GM23248 (cell line): ENCODE data around the gene TMEM184B. TPM values are rescaled to one million over a fixed set of nuclear protein-coding genes. Genes with fewer than 3 reads are reported as not detected.

Source experiments
- DNase-seq: peaks from one replicate; pipeline ENCODE4 v3.0.0-alpha.2; 2015
- H2AFZ ChIP-seq: fragments of 200-600 bp; sonication (generic); 2 replicates; pipeline ENCODE4 v1.6.1; 2016; ENCODE audit warnings: antibody characterized with exemption
- H3F3A ChIP-seq: fragments of 200-600 bp; sonication (generic); 2 replicates; pipeline ENCODE4 v1.6.1; 2016; ENCODE audit warnings: mild to moderate bottlenecking, antibody characterized with exemption, mixed run types; ENCODE audit not compliant: insufficient read depth
- H3K27ac ChIP-seq: fragments of 200-600 bp; sonication (generic); 2 replicates; pipeline ENCODE4 v1.5.1; 2016; ENCODE audit warnings: mild to moderate bottlenecking
- H3K27me3 ChIP-seq: fragments of 200-600 bp; sonication (generic); replicated peaks from 2 replicates; pipeline ENCODE4 v1.6.1; 2016; ENCODE audit warnings: mild to moderate bottlenecking; ENCODE audit not compliant: insufficient read depth
- H3K36me3 ChIP-seq: fragments of 200-600 bp; sonication (generic); 2 replicates; pipeline ENCODE4 v1.6.1; 2016; ENCODE audit warnings: low read depth, mild to moderate bottlenecking
- H3K4me1 ChIP-seq: fragments of 200-600 bp; sonication (generic); 2 replicates; pipeline ENCODE4 v1.6.1; 2016; ENCODE audit warnings: mild to moderate bottlenecking; ENCODE audit not compliant: insufficient read depth
- H3K4me2 ChIP-seq: fragments of 200-600 bp; sonication (generic); one replicate; pipeline ENCODE4 v1.6.1; 2016; ENCODE audit warnings: mild to moderate bottlenecking; ENCODE audit not compliant: unreplicated experiment
- H3K4me3 ChIP-seq: fragments of 200-600 bp; sonication (generic); 2 replicates; pipeline ENCODE4 v1.5.1; 2016; ENCODE audit warnings: mild to moderate bottlenecking
- H3K79me2 ChIP-seq: fragments of 200-600 bp; sonication (generic); 2 replicates; pipeline ENCODE4 v1.6.1; 2016; ENCODE audit warnings: mild to moderate bottlenecking; ENCODE audit not compliant: insufficient read depth
- H3K9ac ChIP-seq: fragments of 200-600 bp; sonication (generic); 2 replicates; pipeline ENCODE4 v1.6.1; 2016; ENCODE audit warnings: mild to moderate bottlenecking
- H3K9me2 ChIP-seq: fragments of 200-600 bp; sonication (generic); 2 replicates; pipeline ENCODE4 v1.6.1; 2016; ENCODE audit warnings: mixed run types, mild to moderate bottlenecking, moderate library complexity; ENCODE audit not compliant: insufficient read depth
- H3K9me3 ChIP-seq: fragments of 200-600 bp; sonication (generic); one replicate; pipeline ENCODE4 v1.6.1; 2017; ENCODE audit warnings: low read depth
- H4K20me1 ChIP-seq: fragments of 200-600 bp; sonication (generic); 2 replicates; pipeline ENCODE4 v1.6.0; 2016; ENCODE audit not compliant: insufficient read depth
- EZH2 ChIP-seq: fragments of 200-600 bp; sonication (generic); IDR thresholded peaks from 2 replicates; pipeline ENCODE4 v1.6.1; 2018; ENCODE audit warnings: antibody characterized with exemption, mild to moderate bottlenecking; ENCODE audit not compliant: insufficient read depth, poor library complexity, severe bottlenecking
- EZH2phosphoT487 ChIP-seq: fragments of 200-600 bp; sonication (generic); IDR thresholded peaks from 2 replicates; pipeline ENCODE4 v1.6.1; 2018; ENCODE audit warnings: antibody characterized with exemption, moderate library complexity, mild to moderate bottlenecking, low read depth; ENCODE audit not compliant: insufficient read depth
- WGBS, 2 experiments: methylation state at CpG; one replicate each; pipeline ENCODE4 v1.1.6; 2015 to 2017; ENCODE audit warnings: low lambda C conversion rate in 2 of 2, low coverage in 1 of 2; ENCODE audit errors: missing lambda C conversion rate in 2 of 2; 5-methylcytosine and 5-hydroxymethylcytosine counted together
- in situ Hi-C: fragments of 300-500 bp; cut with MboI; formaldehyde crosslinking; loops from 2 replicates; pipeline ENCODE4 v1.15.0; 2020
- polyA plus RNA-seq: library from polyadenylated mRNA; unstranded; fragments of >200 nt; fragmentation: Nextera tagmentation; extraction: Ambion mirVana; gene quantifications from 2 replicates; pipeline ENCODE4 v1.2.1, GENCODE V29; 2016
- total RNA-seq: library from RNA; depleted of rRNA; stranded (reverse); fragments of >200 nt; shearing (Covaris generic); gene quantifications from 2 replicates; pipeline ENCODE4 v1.2.3, GENCODE V29; 2014

The TMEM184B gene
- total and polyA plus RNA-seq, 2 experiments from 2014 or later = 83.7 to 91.0 TPM

DNA sequence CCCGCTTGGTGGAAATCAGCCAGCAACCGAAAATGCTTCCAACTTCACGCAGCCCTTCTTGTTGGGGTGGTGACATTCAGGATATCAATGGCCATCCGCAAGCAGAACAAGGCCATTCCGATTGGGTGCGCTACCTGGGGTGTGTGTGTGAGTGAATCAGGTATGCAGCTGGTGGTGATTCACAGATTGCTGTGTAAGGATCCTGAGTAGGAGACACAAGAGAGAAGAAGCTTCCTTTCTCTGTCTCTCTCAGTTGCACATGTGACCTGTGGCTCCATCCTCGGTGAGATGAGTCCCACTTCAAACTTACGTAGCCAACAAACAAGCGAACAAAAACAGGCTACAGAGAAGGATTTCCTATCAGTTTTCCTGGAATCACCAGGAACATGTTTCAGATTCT, 9.6 kb upstream of the TMEM184B start:
- no peaks in the 10 kb centered on the region for H4K20me1 ChIP-seq
- no peak overlapping the region for H3K9ac ChIP-seq
- no peak for DNase-seq
- H3K9me3 ChIP-seq = no peaks in the 10 kb centered on the region
- peak overlapping the region; percentile 95 for H3K27ac ChIP-seq
- H3K4me3 ChIP-seq = no peak overlapping the region
- in situ Hi-C loops = no loop called here
- 86 to 87% methylated on average over 9 of the region's 9 CpGs for WGBS, 2 experiments
- H3K79me2 ChIP-seq = no peaks in the 10 kb centered on the region
- peaks cover 26% of the 10 kb centered on the region for H3K4me1 ChIP-seq
- H3K36me3 ChIP-seq = no peaks in the 10 kb centered on the region
- no peak overlapping the region for H2AFZ ChIP-seq
- no peaks in the 10 kb centered on the region for H3K27me3 ChIP-seq
- H3K4me2 ChIP-seq = no peak overlapping the region
- H3F3A ChIP-seq = peaks cover 34% of the 10 kb centered on the region
- TF ChIP-seq EZH2 = no peak
- H3K9me2 ChIP-seq = no peaks in the 10 kb centered on the region

DNA sequence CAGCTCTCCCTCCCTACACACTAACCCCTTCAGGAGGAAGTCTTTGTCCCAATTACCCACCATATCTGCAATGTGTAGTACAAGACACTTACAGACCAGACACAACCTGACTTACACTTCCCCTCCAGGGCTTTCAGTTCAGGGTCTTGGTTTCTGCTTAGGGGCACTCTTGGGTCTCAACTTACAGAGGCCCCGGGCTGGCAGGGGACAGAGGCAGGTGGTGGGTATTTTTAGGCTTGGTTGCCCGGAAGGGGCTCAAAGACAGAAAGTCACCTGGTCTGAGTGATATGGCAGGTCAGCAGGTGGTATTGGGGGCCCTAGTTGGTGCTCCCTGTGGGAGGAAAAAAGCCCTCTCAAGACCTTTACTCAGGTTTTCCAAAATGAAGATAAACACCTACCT, 3.4 kb upstream of the TMEM184B start:
- no peak overlapping the region for H3K27ac ChIP-seq
- H3K27me3 ChIP-seq = no peaks in the 10 kb centered on the region
- H3K79me2 ChIP-seq = peaks cover 16% of the 10 kb centered on the region
- no peak overlapping the region for H3K4me3 ChIP-seq
- H3K4me2 ChIP-seq = no peak overlapping the region
- peaks cover 15% of the 10 kb centered on the region for H3K4me1 ChIP-seq
- 68% methylated on average over 2 of the region's 2 CpGs for WGBS, 2 experiments
- H3K36me3 ChIP-seq = no peaks in the 10 kb centered on the region
- no peak for DNase-seq
- no peaks in the 10 kb centered on the region for H4K20me1 ChIP-seq
- in situ Hi-C loops = no loop called here
- no peaks in the 10 kb centered on the region for H3K9me2 ChIP-seq
- H3K9me3 ChIP-seq = no peaks in the 10 kb centered on the region
- peaks cover 1% of the 10 kb centered on the region for H3F3A ChIP-seq
- TF ChIP-seq EZH2phosphoT487 (no peak), EZH2 (no peak)
- no peak overlapping the region for H3K9ac ChIP-seq
- no peak overlapping the region for H2AFZ ChIP-seq

DNA sequence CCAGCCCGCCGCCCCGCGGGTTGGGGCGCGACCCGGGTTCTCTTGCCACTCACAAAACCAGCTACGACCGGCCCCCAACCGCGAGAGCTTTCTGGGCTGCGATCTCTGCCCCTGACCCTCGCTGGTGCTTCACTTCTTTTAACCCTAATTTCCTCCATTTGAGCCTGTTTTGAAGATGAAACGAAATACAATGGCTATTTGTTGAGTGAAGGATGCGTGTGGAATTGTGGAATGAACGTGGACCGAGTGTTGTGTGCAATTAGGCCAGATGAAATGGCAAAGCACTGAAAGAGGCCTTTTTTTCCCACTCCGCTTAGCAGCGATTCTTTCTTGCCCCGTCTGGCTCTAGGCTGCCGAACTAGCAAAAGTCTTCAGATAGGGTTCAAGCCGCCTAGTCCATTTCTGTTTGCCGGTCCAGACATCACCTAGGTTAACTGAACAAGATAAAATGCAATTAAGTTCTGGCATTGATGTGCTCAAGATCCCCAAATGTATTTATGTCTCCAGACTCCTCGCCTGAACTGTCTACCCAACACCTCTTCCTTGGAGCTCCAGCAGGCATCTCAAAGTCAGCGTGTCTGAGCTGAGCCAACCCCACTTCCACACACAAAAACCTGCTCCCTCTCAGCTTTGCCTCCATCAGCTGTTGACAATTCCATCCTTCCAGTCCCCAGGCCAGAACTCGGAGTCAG, 471 bp upstream of the TMEM184B start:
- Histone ChIP-seq H4K20me1 (no peaks in the 10 kb centered on the region), H3K9me3 (no peaks in the 10 kb centered on the region), H3K27me3 (no peaks in the 10 kb centered on the region), H3K27ac (peak overlapping the region; percentile 73), H3F3A (peaks cover 6% of the 10 kb centered on the region), H2AFZ (peak overlapping the region; percentile 97), H3K9ac (peak overlapping the region; percentile 91), H3K79me2 (peaks cover 45% of the 10 kb centered on the region), H3K4me2 (peak overlapping the region; percentile 85), H3K9me2 (no peaks in the 10 kb centered on the region), H3K4me3 (peak overlapping the region; percentile 77), H3K4me1 (peaks cover 28% of the 10 kb centered on the region), H3K36me3 (no peaks in the 10 kb centered on the region)
- DNase-seq = peak; percentile 57
- TF ChIP-seq EZH2phosphoT487 (no peak), EZH2 (no peak)
- 9 to 12% methylated on average over 19 to 26 of the region's 26 CpGs for WGBS, 2 experiments
- in situ Hi-C loops = no loop called here

DNA sequence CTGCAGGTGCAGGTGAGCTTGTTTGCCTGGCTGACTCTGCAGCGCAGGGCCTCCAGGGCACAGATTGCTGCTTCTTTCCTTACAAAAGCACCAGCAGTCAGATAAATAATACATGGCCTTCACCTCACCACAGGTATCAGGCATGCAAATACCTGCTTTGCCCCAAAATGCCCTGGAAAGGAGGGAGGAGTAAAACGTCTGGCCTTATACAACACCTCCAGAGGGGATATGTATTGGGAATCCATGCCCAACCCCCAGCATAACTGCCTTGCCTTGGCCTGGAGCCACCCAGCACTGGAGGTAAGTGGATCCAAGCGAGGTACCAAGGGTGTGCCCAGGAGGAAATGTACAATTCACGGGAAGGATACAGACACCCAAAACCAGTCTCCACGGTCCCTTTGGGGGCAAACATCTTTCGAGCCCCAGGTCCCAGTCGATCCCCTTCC, 860 bp downstream of the TMEM184B start:
- Histone ChIP-seq H3K36me3 (no peaks in the 10 kb centered on the region), H3K9me2 (no peaks in the 10 kb centered on the region), H2AFZ (no peak overlapping the region), H3K27ac (peak overlapping the region; percentile 73), H3K9ac (peak overlapping the region; percentile 91), H3K79me2 (peaks cover 58% of the 10 kb centered on the region), H3K9me3 (no peaks in the 10 kb centered on the region), H3K4me1 (peaks cover 28% of the 10 kb centered on the region), H4K20me1 (no peaks in the 10 kb centered on the region; the same call in 1 of the 2 replicates), H3K27me3 (no peaks in the 10 kb centered on the region), H3F3A (peaks cover 6% of the 10 kb centered on the region), H3K4me3 (peak overlapping the region; percentile 77), H3K4me2 (peak overlapping the region; percentile 89)
- DNase-seq = peak; percentile 41
- TF ChIP-seq EZH2 (no peak), EZH2phosphoT487 (no peak)
- 2 to 4% methylated on average over 5 to 7 of the region's 7 CpGs for WGBS, 2 experiments
- in situ Hi-C loops = no loop called here

DNA sequence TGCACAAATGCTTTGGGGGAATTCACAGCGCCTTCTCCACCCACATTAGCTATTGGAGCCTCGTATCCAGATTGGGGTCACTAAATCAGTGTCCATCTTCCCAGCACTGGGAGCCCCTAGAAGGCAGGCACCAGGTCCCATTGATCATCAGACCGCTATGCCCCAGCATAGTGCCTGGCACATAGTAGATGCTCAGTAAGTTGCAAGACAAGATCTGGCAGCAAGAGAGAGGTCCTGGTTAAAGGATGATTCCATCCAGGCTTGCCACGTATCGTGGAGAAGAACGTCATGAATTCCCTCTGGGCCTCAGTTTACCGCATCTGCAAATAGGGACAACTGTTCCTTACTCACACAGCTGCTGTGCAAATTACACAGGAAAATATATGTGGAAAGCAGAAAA, 1.7 kb downstream of the TMEM184B start:
- in situ Hi-C loops = no loop called here
- H3K4me2 ChIP-seq = peak overlapping the region; percentile 89
- 47 to 49% methylated on average over 7 of the region's 7 CpGs for WGBS, 2 experiments
- no peak overlapping the region for H2AFZ ChIP-seq
- H3K9me2 ChIP-seq = no peaks in the 10 kb centered on the region
- H3K4me1 ChIP-seq = peaks cover 28% of the 10 kb centered on the region
- peak overlapping the region; percentile 41 for H3K27ac ChIP-seq
- TF ChIP-seq EZH2 (no peak), EZH2phosphoT487 (no peak)
- H3F3A ChIP-seq = peaks cover 6% of the 10 kb centered on the region
- no peaks in the 10 kb centered on the region; the same call in 1 of the 2 replicates for H4K20me1 ChIP-seq
- no peaks in the 10 kb centered on the region for H3K9me3 ChIP-seq
- peak overlapping the region; percentile 77 for H3K4me3 ChIP-seq
- H3K27me3 ChIP-seq = no peaks in the 10 kb centered on the region
- no peaks in the 10 kb centered on the region for H3K36me3 ChIP-seq
- peaks cover 66% of the 10 kb centered on the region for H3K79me2 ChIP-seq
- H3K9ac ChIP-seq = peak overlapping the region; percentile 91
- DNase-seq = no peak
